HCT116 (cell line): Measurements from ENCODE around the gene PHF11. TPM values are rescaled to one million over a fixed set of nuclear protein-coding genes. Genes with fewer than 3 reads are reported as not detected.

Source experiments
- ATAC-seq: fragments of 200-7000 bp; cut with Tn5 transposase; 2 replicates; pipeline ENCODE4 v1.9.1; 2020; ENCODE audit warnings: mild to moderate bottlenecking, moderate library complexity
- BruUV-seq: library from RNA; stranded (reverse); fragments of 400-500 nt; replicated peaks from 2 replicates; lab custom pipeline; 2021; lab: Mats Ljungman, UMichigan
- CTCF ChIA-PET: fragments of 300-600 bp; sonication (Branson Sonifier 250); formaldehyde crosslinking; loops from one replicate; lab custom pipeline; 2021; ENCODE audit warnings: antibody characterized with exemption; lab: Charles Lee
- POLR2A ChIA-PET: fragments of 300-600, 350-600 bp; sonication (Branson Sonifier 250); formaldehyde crosslinking; loops from one replicate; lab custom pipeline; 2021; ENCODE audit warnings: antibody characterized with exemption; lab: Charles Lee
- RAD21 ChIA-PET, 2 experiments: fragments of 300-600 bp; sonication (Branson Sonifier 250); formaldehyde crosslinking; loops; one replicate each; lab custom pipeline; 2023; ENCODE audit warnings: low total read pairs in 2 of 2; ENCODE audit not compliant: uncharacterized antibody in 2 of 2, unreplicated experiment in 2 of 2, low non-redundant PET in 1 of 2; lab: Charles Lee
- DNase-seq: peaks from one replicate; pipeline ENCODE4 v3.0.0-alpha.2; 2010; ENCODE audit warnings: low read depth, low spot score
- H2AFZ ChIP-seq: fragments of 200-600 bp; shearing (Covaris generic), sonication (generic); 2 replicates; pipeline ENCODE4 v1.6.1; 2017; ENCODE audit warnings: low read depth, mixed run types, mixed read lengths, antibody characterized with exemption, low read length; ENCODE audit not compliant: poor library complexity, severe bottlenecking
- H3K27ac ChIP-seq: 2 replicates; pipeline ENCODE4 v1.5.1; 2012; ENCODE audit warnings: low read depth, low read length
- H3K27me3 ChIP-seq: fragments of 200-600 bp; sonication (generic); 2 replicates; pipeline ENCODE4 v1.6.1; 2016; ENCODE audit warnings: mixed run types, low read length, mixed read lengths; ENCODE audit not compliant: insufficient read depth
- H3K36me3 ChIP-seq, 2 experiments: fragments of 200-500 bp in 1 of 2; fragments of 200-600 bp in 1 of 2; sonication (Bioruptor generic) in 1 of 2; sonication (generic) in 1 of 2; 2 replicates each; pipeline versions ENCODE4 v1.5.1 to v1.6.1; 2014 to 2016; ENCODE audit warnings: low read length in 2 of 2, inconsistent platforms in 1 of 2, mixed read lengths in 1 of 2, mixed run types in 1 of 2; ENCODE audit not compliant: insufficient read depth in 2 of 2, control insufficient read depth in 1 of 2
- H3K4me1 ChIP-seq, 2 experiments: fragments of 200-600 bp in 1 of 2; sonication (generic) in 1 of 2; 2 replicates each; pipeline versions ENCODE4 v1.5.1 to v1.6.1; 2012 to 2017; ENCODE audit warnings: low read length in 2 of 2, inconsistent platforms in 1 of 2, mild to moderate bottlenecking in 1 of 2, mixed read lengths in 1 of 2, mixed run types in 1 of 2, moderate library complexity in 1 of 2; ENCODE audit not compliant: insufficient read depth in 2 of 2, control insufficient read depth in 1 of 2
- H3K4me2 ChIP-seq: fragments of 200-600 bp; sonication (generic); 2 replicates; pipeline ENCODE4 v1.6.1; 2017; ENCODE audit warnings: mixed run types, low read length, mixed read lengths
- H3K4me3 ChIP-seq, 2 experiments: fragments of 200-600 bp in 1 of 2; sonication (generic) in 1 of 2; replicated peaks in 1 of 2; 2 replicates each; pipeline ENCODE4 v1.5.1; 2011 to 2016; ENCODE audit warnings: low read length in 2 of 2, control low read depth in 1 of 2, low read depth in 1 of 2, mild to moderate bottlenecking in 1 of 2, mixed read lengths in 1 of 2, mixed run types in 1 of 2
- H3K79me2 ChIP-seq: fragments of 200-600 bp; sonication (generic); 2 replicates; pipeline ENCODE4 v1.6.1; 2017; ENCODE audit warnings: mild to moderate bottlenecking, mixed run types, low read length, moderate library complexity, mixed read lengths; ENCODE audit not compliant: insufficient read depth
- H3K9ac ChIP-seq: fragments of 200-600 bp; sonication (generic); 2 replicates; pipeline ENCODE4 v1.6.1; 2016; ENCODE audit warnings: low read length, mixed read lengths
- H3K9me2 ChIP-seq: fragments of 200-600 bp; sonication (generic), shearing (Covaris generic); 2 replicates; pipeline ENCODE4 v1.6.1; 2017; ENCODE audit warnings: mixed run types, mild to moderate bottlenecking, moderate library complexity; ENCODE audit not compliant: insufficient read depth
- H3K9me3 ChIP-seq, 2 experiments: fragments of 200-500 bp in 1 of 2; fragments of 200-600 bp in 1 of 2; sonication (Bioruptor generic) in 1 of 2; sonication (generic) in 1 of 2; 2 replicates each; pipeline ENCODE4 v1.6.1; 2014 to 2017; ENCODE audit warnings: low read length in 2 of 2, mixed read lengths in 2 of 2, inconsistent platforms in 1 of 2, low read depth in 1 of 2, mild to moderate bottlenecking in 1 of 2, mixed run types in 1 of 2, moderate library complexity in 1 of 2; ENCODE audit not compliant: control insufficient read depth in 1 of 2, insufficient read depth in 1 of 2
- H4K20me1 ChIP-seq: fragments of 200-600 bp; sonication (generic), shearing (Covaris generic); 2 replicates; pipeline ENCODE4 v1.6.1; 2017; ENCODE audit warnings: mixed run types, mild to moderate bottlenecking, moderate library complexity; ENCODE audit not compliant: insufficient read depth
- CBX3 ChIP-seq: IDR thresholded peaks from 2 replicates; pipeline ENCODE4 v1.6.1; 2012; ENCODE audit warnings: low read depth
- CEBPB ChIP-seq: IDR thresholded peaks from 2 replicates; pipeline ENCODE4 v1.6.1; 2012; ENCODE audit warnings: low read depth
- CTCF ChIP-seq, 3 experiments: fragments of 200-600 bp in 1 of 3; sonication (generic) in 1 of 3; IDR thresholded peaks in 2 of 3; conservative IDR thresholded peaks in 1 of 3; 2 replicates each; pipeline ENCODE4 v1.5.1; 2012 to 2017; ENCODE audit warnings: low read depth in 2 of 3, low read length in 2 of 3, antibody characterized with exemption in 1 of 3, borderline replicate concordance in 1 of 3, control low read depth in 1 of 3, mild to moderate bottlenecking in 1 of 3, mixed read lengths in 1 of 3, mixed run types in 1 of 3, moderate library complexity in 1 of 3; ENCODE audit not compliant: insufficient read depth in 1 of 3
- ELF1 ChIP-seq: IDR thresholded peaks from 2 replicates; pipeline ENCODE4 v1.6.1; 2012; ENCODE audit warnings: low read depth, borderline replicate concordance
- EZH2phosphoT487 ChIP-seq: fragments of 200-600 bp; IDR thresholded peaks from 2 replicates; pipeline ENCODE4 v1.6.1; 2018; ENCODE audit warnings: antibody characterized with exemption, borderline replicate concordance
- POLR2A ChIP-seq: IDR thresholded peaks from 2 replicates; pipeline ENCODE4 v1.7.0; 2011; ENCODE audit warnings: borderline replicate concordance; ENCODE audit not compliant: insufficient read depth, insufficient read length; ENCODE audit errors: extremely low read depth
- RAD21 ChIP-seq: IDR thresholded peaks from 2 replicates; pipeline ENCODE4 v1.6.1; 2012; ENCODE audit warnings: low read depth, mild to moderate bottlenecking
- REST ChIP-seq: IDR thresholded peaks from 2 replicates; pipeline ENCODE4 v1.6.1; 2012; ENCODE audit warnings: low read depth
- SIN3A ChIP-seq: IDR thresholded peaks from 2 replicates; pipeline ENCODE4 v1.6.1; 2012; ENCODE audit warnings: low read depth
- SP1 ChIP-seq: IDR thresholded peaks from 2 replicates; pipeline ENCODE4 v1.6.1; 2012; ENCODE audit warnings: low read depth
- intact Hi-C: fragments of 100-400 bp; cut with micrococcal nuclease; formaldehyde crosslinking; loops from 2 replicates; pipeline ENCODE4 v1.10.0; 2022
- total RNA-seq: library from RNA; stranded (reverse); gene quantifications from one replicate; pipeline ENCODE4 v1.2.1, GENCODE V29; 2021; ENCODE audit not compliant: unreplicated experiment
- TF ChIP-seq, protein P1 (sequence below): IDR thresholded peaks from 2 replicates; pipeline ENCODE4 v1.6.1; 2011; ENCODE audit warnings: mild to moderate bottlenecking, low read length, moderate library complexity; ENCODE audit not compliant: insufficient replicate concordance; ENCODE audit errors: extremely low read depth

The PHF11 gene
- total RNA-seq, 1 experiment from 2014 or later: 12.1 TPM

DNA sequence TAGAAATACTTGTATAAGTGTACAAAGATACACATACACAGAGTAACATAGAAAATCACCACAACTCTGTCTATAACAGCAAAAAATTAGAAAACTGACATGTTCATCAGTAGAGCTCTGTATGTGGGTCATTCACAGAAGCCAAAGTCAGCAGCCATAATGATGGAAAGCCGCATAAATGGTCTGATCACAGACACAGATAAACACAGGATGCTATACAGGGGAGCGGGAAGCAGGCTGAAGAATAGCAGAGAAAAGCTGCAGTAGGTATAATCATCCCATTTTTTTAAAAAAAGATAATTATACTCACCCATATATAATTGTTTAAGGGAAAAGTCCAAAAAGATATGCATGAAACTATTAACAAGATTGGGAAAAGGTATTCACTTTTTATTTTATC lies 58.1 kb downstream of the PHF11 start:
- Histone ChIP-seq H3K27me3 (no peaks in the 10 kb centered on the region), H3K4me2 (no peak overlapping the region), H3K4me1 (no peaks in the 10 kb centered on the region)
- no peak for ATAC-seq
- no peak for TF ChIP-seq EZH2phosphoT487
- no peak for TF ChIP-seq CTCF (IDR thresholded peaks at IDR 0.05 in 2 of 3, conservative IDR thresholded peaks at IDR 0.05 in 1 of 3; ENCODE audit: borderline replicate concordance in 1 of 3, insufficient read depth in 1 of 3, low read depth in 2 of 3, low read length in 2 of 3)
- TF ChIP-seq, protein P1, sequence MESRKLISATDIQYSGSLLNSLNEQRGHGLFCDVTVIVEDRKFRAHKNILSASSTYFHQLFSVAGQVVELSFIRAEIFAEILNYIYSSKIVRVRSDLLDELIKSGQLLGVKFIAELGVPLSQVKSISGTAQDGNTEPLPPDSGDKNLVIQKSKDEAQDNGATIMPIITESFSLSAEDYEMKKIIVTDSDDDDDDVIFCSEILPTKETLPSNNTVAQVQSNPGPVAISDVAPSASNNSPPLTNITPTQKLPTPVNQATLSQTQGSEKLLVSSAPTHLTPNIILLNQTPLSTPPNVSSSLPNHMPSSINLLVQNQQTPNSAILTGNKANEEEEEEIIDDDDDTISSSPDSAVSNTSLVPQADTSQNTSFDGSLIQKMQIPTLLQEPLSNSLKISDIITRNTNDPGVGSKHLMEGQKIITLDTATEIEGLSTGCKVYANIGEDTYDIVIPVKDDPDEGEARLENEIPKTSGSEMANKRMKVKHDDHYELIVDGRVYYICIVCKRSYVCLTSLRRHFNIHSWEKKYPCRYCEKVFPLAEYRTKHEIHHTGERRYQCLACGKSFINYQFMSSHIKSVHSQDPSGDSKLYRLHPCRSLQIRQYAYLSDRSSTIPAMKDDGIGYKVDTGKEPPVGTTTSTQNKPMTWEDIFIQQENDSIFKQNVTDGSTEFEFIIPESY: no peak
- no peak for TF ChIP-seq SP1
- no peak for TF ChIP-seq POLR2A
- TF ChIP-seq SIN3A: no peak
- TF ChIP-seq REST: no peak
- TF ChIP-seq CBX3: no peak
- no peak for TF ChIP-seq CEBPB
- TF ChIP-seq ELF1: no peak
- TF ChIP-seq RAD21: no peak
- TF ChIP-seq, all 23 proteins: peak for 0
- intact Hi-C loops: no loop called here
- H3K9me3 ChIP-seq: no peaks in the 10 kb centered on the region
- ChIA-PET CTCF (no interaction called here), RAD21 (no interaction called here), POLR2A (no interaction called here)
- no peak overlapping the region for H3K9ac ChIP-seq
- no peak overlapping the region for H3K4me3 ChIP-seq
- no peaks in the 10 kb centered on the region for H4K20me1 ChIP-seq
- H3K79me2 ChIP-seq: no peaks in the 10 kb centered on the region
- H3K36me3 ChIP-seq: peaks cover 1 to 6% of the 10 kb centered on the region in 2 experiments
- no peak overlapping the region for H3K27ac ChIP-seq
- no TSS peak for BruUV-seq
- no peak for DNase-seq
- no peaks in the 10 kb centered on the region for H3K9me2 ChIP-seq
- no peak overlapping the region for H2AFZ ChIP-seq
